HEK293 (cell line): ENCODE results near the gene GDE1.

ENCODE experiments used
- ELK4 ChIP-seq: IDR thresholded peaks from 2 replicates; pipeline ENCODE4 v1.6.1; 2011; ENCODE audit warnings: mild to moderate bottlenecking, low read depth, low read length, borderline replicate concordance
- HOXA7 ChIP-seq: sonication (generic); formaldehyde crosslinking; IDR thresholded peaks from 2 replicates; pipeline ENCODE4 v1.8.1; 2022; ENCODE audit warnings: missing genetic modification reagents, borderline replicate concordance
- HOXC10 ChIP-seq: sonication (generic); formaldehyde crosslinking; IDR thresholded peaks from 2 replicates; pipeline ENCODE4 v1.8.1; 2023; ENCODE audit warnings: mild to moderate bottlenecking, missing genetic modification reagents
- PRDM10 ChIP-seq: fragments of 450-650 bp; formaldehyde crosslinking; IDR thresholded peaks from 2 replicates; pipeline ENCODE4 v1.5.1; 2016; ENCODE audit warnings: missing biosample characterization, missing genetic modification characterization
- RBAK ChIP-seq: fragments of 450-650 bp; formaldehyde crosslinking; IDR thresholded peaks from 2 replicates; pipeline ENCODE4 v1.5.1; 2016; ENCODE audit warnings: missing biosample characterization, missing genetic modification characterization
- TCF7L2 ChIP-seq: IDR thresholded peaks from 2 replicates; pipeline ENCODE4 v1.6.1; 2011; ENCODE audit warnings: low read depth, mild to moderate bottlenecking, inconsistent platforms, low read length, moderate library complexity, borderline replicate concordance
- TRIM28 ChIP-seq: IDR thresholded peaks from 2 replicates; pipeline ENCODE4 v1.6.1; 2011; ENCODE audit warnings: low read length, control low read depth, borderline replicate concordance
- YY2 ChIP-seq: fragments of 450-650 bp; formaldehyde crosslinking; IDR thresholded peaks from 2 replicates; pipeline ENCODE4 v1.5.1; 2016; ENCODE audit warnings: missing biosample characterization, missing genetic modification characterization
- ZBTB11 ChIP-seq: fragments of 450-650 bp; formaldehyde crosslinking; conservative IDR thresholded peaks from 2 replicates; pipeline ENCODE4 v1.5.1; 2016; ENCODE audit warnings: low read depth, missing biosample characterization, missing genetic modification characterization
- ZBTB21 ChIP-seq: fragments of 450-650 bp; formaldehyde crosslinking; IDR thresholded peaks from 2 replicates; pipeline ENCODE4 v1.5.1; 2017; ENCODE audit warnings: missing biosample characterization, missing genetic modification characterization
- ZNF148 ChIP-seq: fragments of 450-650 bp; formaldehyde crosslinking; IDR thresholded peaks from 2 replicates; pipeline ENCODE4 v1.5.0; 2017; ENCODE audit warnings: missing biosample characterization, missing genetic modification characterization, borderline replicate concordance
- ZNF398 ChIP-seq: fragments of 450-650 bp; formaldehyde crosslinking; IDR thresholded peaks from 2 replicates; pipeline ENCODE4 v1.5.1; 2017; ENCODE audit warnings: missing biosample characterization, missing genetic modification characterization
- ZNF518A ChIP-seq: fragments of 450-650 bp; formaldehyde crosslinking; conservative IDR thresholded peaks from 2 replicates; pipeline ENCODE4 v1.5.1; 2016; ENCODE audit warnings: low read depth, missing biosample characterization, missing genetic modification characterization
- ZNF549 ChIP-seq: fragments of 450-650 bp; IDR thresholded peaks from 2 replicates; pipeline ENCODE4 v1.5.1; 2018; ENCODE audit warnings: missing biosample characterization, missing genetic modification characterization, mild to moderate bottlenecking, inconsistent platforms, moderate library complexity
- ZNF560 ChIP-seq: fragments of 450-650 bp; formaldehyde crosslinking; IDR thresholded peaks from 2 replicates; pipeline ENCODE4 v1.5.1; 2017; ENCODE audit warnings: missing biosample characterization, missing genetic modification characterization, borderline replicate concordance
- ZNF580 ChIP-seq: fragments of 450-650 bp; formaldehyde crosslinking; IDR thresholded peaks from 2 replicates; pipeline ENCODE4 v1.5.1; 2016; ENCODE audit warnings: missing biosample characterization, missing genetic modification characterization
- ZNF776 ChIP-seq: fragments of 450-650 bp; formaldehyde crosslinking; IDR thresholded peaks from 2 replicates; pipeline ENCODE4 v1.5.0; 2017; ENCODE audit warnings: missing biosample characterization, missing genetic modification characterization, borderline replicate concordance
- ZNF830 ChIP-seq: fragments of 450-650 bp; IDR thresholded peaks from 2 replicates; pipeline ENCODE4 v1.5.0; 2018; ENCODE audit warnings: missing biosample characterization, missing genetic modification characterization, low read depth, mild to moderate bottlenecking, moderate library complexity
- ZNF843 ChIP-seq: fragments of 450-650 bp; formaldehyde crosslinking; IDR thresholded peaks from 2 replicates; pipeline ENCODE4 v1.5.1; 2016; ENCODE audit warnings: missing biosample characterization, missing genetic modification characterization

GDE1 gene

GRCh38 chr16:19555186-19555937 is 33.5 kb upstream of the GDE1 start, which contains the start of gene VPS35L (continued):
- no peak for TF ChIP-seq ZNF398 (tag by site-specific recombination)
- TF ChIP-seq ZNF776 (tag by site-specific recombination) = no peak
- no peak for TF ChIP-seq ZNF560 (tag by site-specific recombination)
- peak; percentile 99 for TF ChIP-seq YY2 (tag by site-specific recombination)
- TF ChIP-seq HOXC10 = no peak
- TF ChIP-seq ZBTB21 (tag by site-specific recombination) = peak; percentile 86
- no peak for TF ChIP-seq ZNF830 (tag by site-specific recombination)
- TF ChIP-seq ZBTB11 = peak; percentile 91
- no peak for TF ChIP-seq ZNF518A (tag by site-specific recombination)
- peak; percentile 94 for TF ChIP-seq TRIM28
- TF ChIP-seq ZNF580 (tag by site-specific recombination) = peak; percentile 54; the same call in 1 of the 2 replicates
- no peak for TF ChIP-seq ZNF549 (tag by site-specific recombination)
- no peak for TF ChIP-seq ELK4
- 0 out of 2 replicates have a peak, but pooled peaks have one; percentile 8 for TF ChIP-seq ZNF843 (tag by site-specific recombination)
- TF ChIP-seq RBAK (tag by site-specific recombination) = no peak
- TF ChIP-seq HOXA7 (CRISPR knock-in tag) = no peak
- TF ChIP-seq PRDM10 (tag by site-specific recombination) = peak; percentile 90
- TF ChIP-seq ZNF148 (tag by site-specific recombination) = no peak
- no peak for TF ChIP-seq TCF7L2
